Measurements from ENCODE around the gene CDC6.

DNA sequence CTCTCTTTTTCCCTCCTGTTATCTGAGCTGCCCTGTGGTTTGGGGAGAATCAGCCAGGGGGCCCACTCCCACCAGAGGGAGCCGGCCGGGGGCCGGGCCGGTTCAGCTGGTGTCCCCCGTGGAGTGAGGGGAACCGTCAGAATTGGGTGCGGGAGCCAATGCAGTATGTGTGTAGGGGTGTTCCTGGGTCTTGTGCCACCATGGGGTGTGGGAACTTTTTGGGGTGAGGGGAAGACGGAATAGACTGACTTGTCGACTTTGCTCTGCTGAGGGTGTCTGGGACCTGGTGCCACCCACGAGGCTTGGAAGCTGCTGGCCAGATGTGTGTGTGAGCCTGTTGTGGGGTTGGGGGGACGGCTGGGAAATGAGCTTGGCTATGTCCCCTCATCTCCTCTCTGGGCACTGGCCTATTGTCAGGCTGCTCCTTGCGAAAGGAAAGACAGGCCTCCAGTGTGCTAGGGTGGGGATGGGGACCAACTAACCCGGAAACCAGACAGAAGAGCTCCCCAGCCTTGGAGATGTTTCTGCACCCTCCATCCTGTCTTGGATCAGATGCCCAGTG lies 31.2 kb downstream of the CDC6 start:
- TF ChIP-seq, protein P1, sequence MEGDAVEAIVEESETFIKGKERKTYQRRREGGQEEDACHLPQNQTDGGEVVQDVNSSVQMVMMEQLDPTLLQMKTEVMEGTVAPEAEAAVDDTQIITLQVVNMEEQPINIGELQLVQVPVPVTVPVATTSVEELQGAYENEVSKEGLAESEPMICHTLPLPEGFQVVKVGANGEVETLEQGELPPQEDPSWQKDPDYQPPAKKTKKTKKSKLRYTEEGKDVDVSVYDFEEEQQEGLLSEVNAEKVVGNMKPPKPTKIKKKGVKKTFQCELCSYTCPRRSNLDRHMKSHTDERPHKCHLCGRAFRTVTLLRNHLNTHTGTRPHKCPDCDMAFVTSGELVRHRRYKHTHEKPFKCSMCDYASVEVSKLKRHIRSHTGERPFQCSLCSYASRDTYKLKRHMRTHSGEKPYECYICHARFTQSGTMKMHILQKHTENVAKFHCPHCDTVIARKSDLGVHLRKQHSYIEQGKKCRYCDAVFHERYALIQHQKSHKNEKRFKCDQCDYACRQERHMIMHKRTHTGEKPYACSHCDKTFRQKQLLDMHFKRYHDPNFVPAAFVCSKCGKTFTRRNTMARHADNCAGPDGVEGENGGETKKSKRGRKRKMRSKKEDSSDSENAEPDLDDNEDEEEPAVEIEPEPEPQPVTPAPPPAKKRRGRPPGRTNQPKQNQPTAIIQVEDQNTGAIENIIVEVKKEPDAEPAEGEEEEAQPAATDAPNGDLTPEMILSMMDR (IDR thresholded peaks at IDR 0.05): no peak
- no peak for TF ChIP-seq POLR2A (IDR thresholded peaks at IDR 0.05)
